ENCODE data around the gene NAT14. TPM values are rescaled to one million over a fixed set of nuclear protein-coding genes. Genes with fewer than 3 reads are reported as not detected.
A peak's percentile ranks its signal among the peaks of the same experiment; 100 is the strongest.

The NAT14 gene
- total and polyA plus RNA-seq, 2 donors (not counting 3 experiments of a cell fraction or from before 2014, with no cell fraction given) = 39.1 to 44.7 TPM

GRCh38 chr19:55494172-55494761, 9.3 kb downstream of the NAT14 start:
- peak overlapping the region; percentile 13 for H3K4me2 ChIP-seq (ENCODE audit: insufficient read depth, low read length)
- no peaks in the 10 kb centered on the region for H3K36me3 ChIP-seq (ENCODE audit: control insufficient read depth in 2 of 2, extremely low read depth in 1 of 2, insufficient read depth in 2 of 2, low read length in 2 of 2)
- no peaks in the 10 kb centered on the region for H3K4me1 ChIP-seq (ENCODE audit: control insufficient read depth, extremely low read depth, insufficient read depth, low read length)
- peak overlapping the region; percentile 40 for H2AFZ ChIP-seq (ENCODE audit: low read depth, low read length)
- no peaks in the 10 kb centered on the region for H3K9me1 ChIP-seq (replicated peaks; ENCODE audit: control insufficient read depth, extremely low read depth, insufficient read depth, low read length)
- BruUV-seq (replicated peaks) = no TSS peak
- FAIRE-seq (no peak), DNase-seq (ENCODE audit: low read depth, low spot score) (no peak)
- no peak overlapping the region for H3K9ac ChIP-seq (replicated peaks; ENCODE audit: extremely low read depth, insufficient read depth, low read length)
- H4K20me1 ChIP-seq (replicated peaks; ENCODE audit: control insufficient read depth, extremely low read depth, insufficient read depth, low read length) = no peaks in the 10 kb centered on the region
- dilution Hi-C loops (cut with MboI; ENCODE audit: extremely low pct_ligation_motif_present, low sequenced_read_pairs) (no loop called here), intact Hi-C loops (cut with micrococcal nuclease) (no loop called here)
- ChIA-PET POLR2A (interaction anchor here (0.5 to 1.0 kb wide), 3 partner anchors 9 to 182 kb away, joined by 3 to 7 read pairs (median 6); partner anchors contain the start of gene NAT14), CTCF (interaction anchor here (0.6 to 5.5 kb wide), 3 partner anchors 10 to 89 kb away, joined by 3 to 38 read pairs (median 17); no protein-coding TSS in a partner anchor)
- H3K79me2 ChIP-seq (ENCODE audit: control insufficient read depth, insufficient read depth, low read length) = no peaks in the 10 kb centered on the region
- no peak overlapping the region for H3K27ac ChIP-seq (ENCODE audit: insufficient read depth, low read depth, low read length)
- no peak overlapping the region for H3K4me3 ChIP-seq (replicated peaks in 1 of 3; ENCODE audit: insufficient read depth in 1 of 3, low read depth in 1 of 3, low read length in 3 of 3)
- H3K27me3 ChIP-seq (ENCODE audit: control insufficient read depth in 2 of 2, insufficient read depth in 2 of 2, low read length in 2 of 2) = no peaks in the 10 kb centered on the region
- TF ChIP-seq FOS (IDR thresholded peaks at IDR 0.05; ENCODE audit: borderline replicate concordance, insufficient read depth, low read length) (no peak), POLR2AphosphoS5 (IDR thresholded peaks at IDR 0.05; ENCODE audit: insufficient read depth, low read depth, low read length) (no peak), GATA2 (IDR thresholded peaks at IDR 0.05; ENCODE audit: insufficient read depth, insufficient read length, low read depth, low read length) (no peak), JUN (IDR thresholded peaks at IDR 0.05; ENCODE audit: borderline replicate concordance, insufficient read depth, insufficient read length, low read depth) (no peak), EZH2 (IDR thresholded peaks at IDR 0.05; ENCODE audit: borderline replicate concordance, low read depth, low read length, severe bottlenecking) (no peak), CTCF (IDR thresholded peaks at IDR 0.05; ENCODE audit: extremely low read depth in 1 of 2, insufficient read depth in 1 of 2, low read depth in 1 of 2, low read length in 2 of 2) (no peak), MAX (IDR thresholded peaks at IDR 0.05; ENCODE audit: insufficient read depth, insufficient read length) (no peak), POLR2A (IDR thresholded peaks at IDR 0.05; ENCODE audit: low read depth, low read length) (no peak), MYC (IDR thresholded peaks at IDR 0.05; ENCODE audit: low read depth, low read length) (no peak)
- no peaks in the 10 kb centered on the region for H3K9me3 ChIP-seq (replicated peaks; ENCODE audit: control insufficient read depth, insufficient read depth, low read length)
